Testis (tissue), 3 donors: ENCODE measurements around the gene PALM. TPM values are rescaled to one million over a fixed set of nuclear protein-coding genes. Genes with fewer than 3 reads are reported as not detected.

Experiments
- DNase-seq: peaks from one replicate; pipeline ENCODE4 v3.0.0-alpha.2; 2019
- H3K27ac ChIP-seq, 2 donors: fragments of 200-600 bp; sonication (generic); one replicate each; pipeline ENCODE4 v1.5.1; 2019
- H3K27me3 ChIP-seq: fragments of 200-600 bp; sonication (generic); one replicate; pipeline ENCODE4 v1.5.1; 2019
- H3K36me3 ChIP-seq: fragments of 200-600 bp; sonication (generic); one replicate; pipeline ENCODE4 v1.5.1; 2017; ENCODE audit warnings: low read depth; ENCODE audit errors: missing control alignments
- H3K4me1 ChIP-seq: fragments of 200-600 bp; sonication (generic); one replicate; pipeline ENCODE4 v1.5.1; 2019
- H3K4me3 ChIP-seq, 2 donors: fragments of 200-600 bp; sonication (generic); one replicate each; pipeline ENCODE4 v1.5.1; 2017 to 2019
- H3K9me3 ChIP-seq: fragments of 200-600 bp; sonication (generic); one replicate; pipeline ENCODE4 v1.5.1; 2017
- POLR2A ChIP-seq: fragments of 450-650 bp; IDR thresholded peaks from one replicate; pipeline ENCODE4 v1.6.1; 2017; ENCODE audit warnings: antibody characterized with exemption, mild to moderate bottlenecking, moderate library complexity
- WGBS, 2 donors: methylation state at CpG; one replicate each; pipeline ENCODE4 v1.1.5; 2018; 5-methylcytosine and 5-hydroxymethylcytosine counted together
- intact Hi-C: fragments of 100-400 bp; cut with DNase I; formaldehyde crosslinking; loops from one replicate; pipeline ENCODE4 v1.15.1; 2023; ENCODE audit warnings: low total_unique reads
- polyA plus RNA-seq: library from polyadenylated mRNA; stranded (reverse); fragments of 350-450 nt; fragmentation: Illumina TruSeq; extraction: RNeasy Lipid Tissue Mini Kit (QIAGEN cat#74804); gene quantifications from one replicate; pipeline ENCODE4 v1.2.3, GENCODE V29; 2014; ENCODE audit warnings: low read depth, low replicate concordance; ENCODE audit not compliant: insufficient read depth
- total RNA-seq, 2 donors: library from RNA; depleted of rRNA; stranded (reverse); fragments of >200 nt; gene quantifications; one replicate each; pipeline ENCODE4 v1.2.3, GENCODE V29; 2016
- TF ChIP-seq, protein P1 (sequence below), 3 experiments: fragments of 450-650 bp in 2 of 3; fragments of 200-600 bp in 1 of 3; sonication (generic) in 1 of 3; IDR thresholded peaks; one replicate each; pipeline ENCODE4 v1.5.1; 2016 to 2019; ENCODE audit warnings: antibody characterized with exemption in 3 of 3, mild to moderate bottlenecking in 2 of 3, moderate library complexity in 1 of 3

Gene PALM
- total and polyA plus RNA-seq, 3 donors from 2014 or later = 35.5 to 47.8 (median 46.4) TPM

DNA sequence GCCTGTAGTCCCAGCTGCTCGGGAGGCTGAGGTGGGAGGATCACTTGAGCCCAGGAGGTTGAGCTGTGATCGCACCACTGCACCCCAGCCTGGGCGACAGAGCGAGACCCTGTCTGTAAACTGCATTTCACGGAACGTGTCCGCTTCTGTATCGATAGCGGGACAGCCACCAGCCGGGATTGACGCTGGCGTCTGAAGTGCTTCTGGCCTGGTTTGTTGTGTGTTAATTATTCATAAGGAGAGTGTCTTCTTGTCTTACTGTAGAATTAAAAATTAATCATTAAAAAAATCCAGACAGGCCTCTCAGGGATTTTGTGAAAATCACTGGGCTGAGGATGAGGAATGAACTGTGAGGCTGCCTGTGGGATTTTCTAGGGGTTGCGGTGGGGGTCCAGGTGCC lies 26.0 kb downstream of the PALM start:
- Histone ChIP-seq H3K27me3 (no peaks in the 10 kb centered on the region), H3K9me3 (no peaks in the 10 kb centered on the region), H3K4me3 (no peak overlapping the region), H3K27ac (no peak overlapping the region), H3K36me3 (no peaks in the 10 kb centered on the region), H3K4me1 (no peaks in the 10 kb centered on the region)
- TF ChIP-seq, protein P1, sequence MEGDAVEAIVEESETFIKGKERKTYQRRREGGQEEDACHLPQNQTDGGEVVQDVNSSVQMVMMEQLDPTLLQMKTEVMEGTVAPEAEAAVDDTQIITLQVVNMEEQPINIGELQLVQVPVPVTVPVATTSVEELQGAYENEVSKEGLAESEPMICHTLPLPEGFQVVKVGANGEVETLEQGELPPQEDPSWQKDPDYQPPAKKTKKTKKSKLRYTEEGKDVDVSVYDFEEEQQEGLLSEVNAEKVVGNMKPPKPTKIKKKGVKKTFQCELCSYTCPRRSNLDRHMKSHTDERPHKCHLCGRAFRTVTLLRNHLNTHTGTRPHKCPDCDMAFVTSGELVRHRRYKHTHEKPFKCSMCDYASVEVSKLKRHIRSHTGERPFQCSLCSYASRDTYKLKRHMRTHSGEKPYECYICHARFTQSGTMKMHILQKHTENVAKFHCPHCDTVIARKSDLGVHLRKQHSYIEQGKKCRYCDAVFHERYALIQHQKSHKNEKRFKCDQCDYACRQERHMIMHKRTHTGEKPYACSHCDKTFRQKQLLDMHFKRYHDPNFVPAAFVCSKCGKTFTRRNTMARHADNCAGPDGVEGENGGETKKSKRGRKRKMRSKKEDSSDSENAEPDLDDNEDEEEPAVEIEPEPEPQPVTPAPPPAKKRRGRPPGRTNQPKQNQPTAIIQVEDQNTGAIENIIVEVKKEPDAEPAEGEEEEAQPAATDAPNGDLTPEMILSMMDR (IDR thresholded peaks at IDR 0.05) = no peak
- no peak for TF ChIP-seq POLR2A
- intact Hi-C loops = loop anchor here (5.0 kb wide), 1 partner anchor 67 kb away; no protein-coding TSS in a partner anchor
- no peak for DNase-seq
- WGBS, 2 donors = 89 to 96% methylated on average over 11 to 13 of the region's 13 CpGs

DNA sequence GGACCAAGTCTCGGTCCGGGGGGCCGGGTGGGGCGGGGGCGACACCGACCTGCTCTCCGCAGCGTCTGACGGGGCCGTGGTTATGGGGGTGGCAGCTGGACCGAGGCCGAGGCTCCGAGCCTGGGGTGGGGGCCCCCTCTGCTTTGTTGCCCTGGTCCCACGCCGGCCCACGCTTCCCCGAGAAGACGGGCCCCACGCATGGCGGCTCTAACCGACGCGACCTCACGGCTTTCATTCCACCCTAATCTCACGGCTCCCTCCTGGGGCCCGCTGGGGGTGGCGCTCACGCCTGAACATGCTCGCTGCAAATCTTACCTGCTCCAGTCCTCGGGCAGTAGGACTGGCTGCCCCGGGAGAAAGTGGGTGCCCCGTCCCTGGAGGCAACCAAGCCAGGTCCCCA lies 27.4 kb downstream of the PALM start:
- no peaks in the 10 kb centered on the region for H3K36me3 ChIP-seq
- H3K27ac ChIP-seq = no peak overlapping the region
- no peaks in the 10 kb centered on the region for H3K9me3 ChIP-seq
- H3K27me3 ChIP-seq = no peaks in the 10 kb centered on the region
- DNase-seq = no peak
- intact Hi-C loops = no loop called here
- 89 to 91% methylated on average over 29 to 32 of the region's 32 CpGs for WGBS, 2 donors
- no peak overlapping the region for H3K4me3 ChIP-seq
- TF ChIP-seq, protein P1 (IDR thresholded peaks at IDR 0.05) = no peak
- no peak for TF ChIP-seq POLR2A
- no peaks in the 10 kb centered on the region for H3K4me1 ChIP-seq

DNA sequence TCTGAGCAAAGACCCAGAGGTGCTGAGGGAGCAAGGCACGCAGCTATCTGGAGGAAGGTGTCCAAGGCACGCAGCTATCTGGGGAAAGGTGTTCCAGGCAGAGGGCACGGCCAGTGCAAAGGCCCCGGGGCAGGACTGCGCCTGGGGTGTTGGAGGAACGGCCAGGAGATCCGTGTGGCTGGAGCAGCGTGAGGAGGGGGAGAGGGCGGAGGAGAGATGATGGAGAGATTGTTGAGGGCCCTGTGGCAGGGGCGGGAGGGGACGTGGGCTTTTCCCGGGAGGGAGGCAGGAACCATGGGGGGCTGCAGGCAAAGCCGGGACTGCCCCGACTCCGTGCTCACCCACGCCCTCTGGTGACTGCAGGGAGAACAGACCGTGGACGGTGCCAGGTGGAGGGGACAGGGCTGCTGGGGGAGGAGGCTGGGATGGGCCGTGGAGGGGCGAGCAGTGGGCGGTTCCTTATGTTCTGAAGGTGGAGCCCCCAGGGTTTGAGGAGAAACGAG lies 28.9 kb downstream of the PALM start:
- no peaks in the 10 kb centered on the region for H3K27me3 ChIP-seq
- TF ChIP-seq, protein P1 (IDR thresholded peaks at IDR 0.05) = peak in 2 of 3 experiments; percentile 32 to 41
- no peak for TF ChIP-seq POLR2A
- H3K4me1 ChIP-seq = no peaks in the 10 kb centered on the region
- intact Hi-C loops = no loop called here
- DNase-seq = no peak
- no peak overlapping the region for H3K4me3 ChIP-seq
- H3K27ac ChIP-seq = no peak overlapping the region
- WGBS, 2 donors = 60 to 62% methylated on average over 22 of the region's 22 CpGs
- no peaks in the 10 kb centered on the region for H3K9me3 ChIP-seq
- H3K36me3 ChIP-seq = no peaks in the 10 kb centered on the region

DNA sequence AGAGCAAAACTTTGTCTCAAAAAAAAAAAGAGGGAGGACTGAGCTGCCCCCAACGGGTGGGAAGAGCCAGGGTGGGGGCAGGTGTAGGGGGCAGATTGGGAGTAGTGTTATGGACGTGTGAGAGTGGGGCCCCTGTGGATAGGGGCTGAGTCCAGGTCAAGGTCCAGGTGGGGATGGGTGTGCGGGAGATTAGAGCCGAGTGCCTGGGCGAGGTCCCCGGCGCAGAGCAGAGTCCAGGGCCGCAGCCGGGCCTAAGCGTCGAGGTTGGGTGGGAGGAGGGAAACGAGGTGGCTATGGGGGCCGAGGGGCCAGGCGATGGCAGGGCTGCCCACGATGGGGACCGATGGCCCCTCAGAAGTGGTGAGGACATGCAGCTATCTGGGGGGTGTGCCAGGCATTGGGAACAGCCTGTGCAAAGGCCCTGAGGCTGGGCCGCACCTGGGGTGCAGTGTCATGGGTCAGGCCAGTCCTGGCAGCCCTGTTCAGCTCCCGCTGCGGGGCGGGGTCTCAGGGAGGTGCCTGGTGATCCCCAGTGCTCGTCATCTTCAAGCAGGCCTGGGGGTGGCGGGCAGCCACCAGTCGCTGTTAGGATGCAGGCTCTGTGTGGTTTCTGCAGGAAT lies 29.9 kb downstream of the PALM start:
- Histone ChIP-seq H3K4me3 (no peak overlapping the region), H3K4me1 (no peaks in the 10 kb centered on the region), H3K27me3 (no peaks in the 10 kb centered on the region), H3K36me3 (no peaks in the 10 kb centered on the region), H3K27ac (no peak overlapping the region), H3K9me3 (no peaks in the 10 kb centered on the region)
- WGBS, 2 donors = 87 to 88% methylated on average over 21 to 23 of the region's 23 CpGs
- intact Hi-C loops = no loop called here
- DNase-seq = no peak
- TF ChIP-seq, protein P1 (IDR thresholded peaks at IDR 0.05) = no peak
- TF ChIP-seq POLR2A = no peak
